OCI-LY7 (cell line): Measurements from ENCODE around the gene RNF130.
A peak's percentile ranks its signal among the peaks of the same experiment; 100 is the strongest.
"Not testable (repeated sequence)": the region's sequence is repeated elsewhere in the genome, so short reads cannot be mapped to it uniquely, and the experiment has no call there.

Experiments used
- EZH2phosphoT487 ChIP-seq: fragments of 200-600 bp; sonication (generic); IDR thresholded peaks from 2 replicates; pipeline ENCODE4 v1.6.1; 2018; ENCODE audit warnings: low read depth, borderline replicate concordance, mild to moderate bottlenecking, mixed run types, antibody characterized with exemption, low read length, moderate library complexity, mixed read lengths
- TF ChIP-seq, protein P1 (sequence below): fragments of 200-600 bp; sonication (generic); conservative IDR thresholded peaks from 2 replicates; pipeline ENCODE4 v1.5.1; 2014; ENCODE audit warnings: mild to moderate bottlenecking, antibody characterized with exemption, low read length, moderate library complexity, mixed read lengths

DNA sequence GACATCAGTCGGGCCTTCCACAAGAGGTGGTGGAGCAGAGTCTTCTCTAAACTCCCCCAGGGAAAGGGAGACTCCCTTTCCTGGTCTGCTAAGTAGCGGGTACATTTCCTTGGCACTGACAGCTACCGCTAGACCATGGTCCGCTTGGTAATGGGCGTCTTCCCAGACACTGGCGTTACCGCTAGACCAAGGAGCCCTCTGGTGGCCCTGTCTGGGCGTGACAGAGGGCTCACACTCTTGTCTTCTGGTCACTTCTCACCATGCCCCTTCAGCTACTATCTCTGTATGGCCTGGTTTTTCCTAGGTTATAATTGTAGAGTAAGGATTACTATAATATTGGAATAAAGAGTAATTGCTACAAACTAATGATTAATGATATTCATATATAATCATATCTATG lies 81.0 kb downstream of the RNF130 start:
- TF ChIP-seq, protein P1, sequence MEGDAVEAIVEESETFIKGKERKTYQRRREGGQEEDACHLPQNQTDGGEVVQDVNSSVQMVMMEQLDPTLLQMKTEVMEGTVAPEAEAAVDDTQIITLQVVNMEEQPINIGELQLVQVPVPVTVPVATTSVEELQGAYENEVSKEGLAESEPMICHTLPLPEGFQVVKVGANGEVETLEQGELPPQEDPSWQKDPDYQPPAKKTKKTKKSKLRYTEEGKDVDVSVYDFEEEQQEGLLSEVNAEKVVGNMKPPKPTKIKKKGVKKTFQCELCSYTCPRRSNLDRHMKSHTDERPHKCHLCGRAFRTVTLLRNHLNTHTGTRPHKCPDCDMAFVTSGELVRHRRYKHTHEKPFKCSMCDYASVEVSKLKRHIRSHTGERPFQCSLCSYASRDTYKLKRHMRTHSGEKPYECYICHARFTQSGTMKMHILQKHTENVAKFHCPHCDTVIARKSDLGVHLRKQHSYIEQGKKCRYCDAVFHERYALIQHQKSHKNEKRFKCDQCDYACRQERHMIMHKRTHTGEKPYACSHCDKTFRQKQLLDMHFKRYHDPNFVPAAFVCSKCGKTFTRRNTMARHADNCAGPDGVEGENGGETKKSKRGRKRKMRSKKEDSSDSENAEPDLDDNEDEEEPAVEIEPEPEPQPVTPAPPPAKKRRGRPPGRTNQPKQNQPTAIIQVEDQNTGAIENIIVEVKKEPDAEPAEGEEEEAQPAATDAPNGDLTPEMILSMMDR = peak; percentile 57
- not testable (repeated sequence) for TF ChIP-seq EZH2phosphoT487
